Measurements from ENCODE around the gene TNRC6B. TPM values are rescaled to one million over a fixed set of nuclear protein-coding genes. Genes with fewer than 3 reads are reported as not detected.

TNRC6B gene
- total and polyA plus RNA-seq, 4 donors = 6.2 to 70.4 (median 26.5) TPM

GRCh38 chr22:40240686-40241085 lies 63.0 kb downstream of the TNRC6B start:
- Histone ChIP-seq H3K9ac (ENCODE audit: insufficient read depth in 1 of 2, low read length in 2 of 2) (no peak overlapping the region), H3K4me3 (no peak overlapping the region), H3K27me3 (ENCODE audit: control insufficient read depth in 3 of 3, insufficient read depth in 3 of 3, low read length in 2 of 3) (no peaks in the 10 kb centered on the region), H3K27ac (ENCODE audit: low read depth in 1 of 2, low read length in 1 of 2) (no peak overlapping the region), H3K9me3 (ENCODE audit: control insufficient read depth in 4 of 4, insufficient read depth in 3 of 4, low read length in 3 of 4) (no peaks in the 10 kb centered on the region), H3K36me3 (ENCODE audit: control insufficient read depth in 4 of 4, insufficient read depth in 4 of 4, low read length in 4 of 4) (peaks cover 0 to 4% (median 0%) of the 10 kb centered on the region in 4 donors), H3K4me1 (ENCODE audit: control insufficient read depth in 5 of 5, insufficient read depth in 5 of 5, low read length in 5 of 5) (peaks cover 0 to 23% (median 5%) of the 10 kb centered on the region in 5 donors)
- DNase-seq (no peak), ATAC-seq (ENCODE audit: insufficient read depth, low FRiP score) (no peak)
- TF ChIP-seq CTCF (IDR thresholded peaks at IDR 0.05; ENCODE audit: control extremely low read depth, extremely low read depth) = no peak

GRCh38 chr22:40241200-40241763 lies 63.6 kb downstream of the TNRC6B start:
- H3K4me3 ChIP-seq = no peak overlapping the region
- H3K4me1 ChIP-seq (ENCODE audit: control insufficient read depth in 5 of 5, insufficient read depth in 5 of 5, low read length in 5 of 5) = peaks cover 0 to 19% (median 5%) of the 10 kb centered on the region in 5 donors
- H3K9ac ChIP-seq (ENCODE audit: insufficient read depth in 1 of 2, low read length in 2 of 2) = no peak overlapping the region
- ATAC-seq (ENCODE audit: insufficient read depth, low FRiP score) (no peak), DNase-seq (no peak)
- no peaks in the 10 kb centered on the region for H3K27me3 ChIP-seq (ENCODE audit: control insufficient read depth in 3 of 3, insufficient read depth in 3 of 3, low read length in 2 of 3)
- WGBS, 2 donors = 84 to 88% methylated on average over 3 of the region's 3 CpGs
- TF ChIP-seq CTCF (IDR thresholded peaks at IDR 0.05; ENCODE audit: control extremely low read depth, extremely low read depth) = no peak
- H3K27ac ChIP-seq (ENCODE audit: low read depth in 1 of 2, low read length in 1 of 2) = no peak overlapping the region
- H3K9me3 ChIP-seq (ENCODE audit: control insufficient read depth in 4 of 4, insufficient read depth in 3 of 4, low read length in 3 of 4) = no peaks in the 10 kb centered on the region
- H3K36me3 ChIP-seq (ENCODE audit: control insufficient read depth in 4 of 4, insufficient read depth in 4 of 4, low read length in 4 of 4) = peaks cover 0 to 4% (median 0%) of the 10 kb centered on the region in 4 donors

GRCh38 chr22:40243891-40244290 lies 66.2 kb downstream of the TNRC6B start:
- no peak for TF ChIP-seq CTCF (IDR thresholded peaks at IDR 0.05; ENCODE audit: control extremely low read depth, extremely low read depth)
- WGBS, 2 donors = 48 to 69% methylated on average over 2 of the region's 2 CpGs
- peaks cover 0 to 9% (median 3%) of the 10 kb centered on the region in 5 donors for H3K4me1 ChIP-seq (ENCODE audit: control insufficient read depth in 5 of 5, insufficient read depth in 5 of 5, low read length in 5 of 5)

GRCh38 chr22:40244586-40244985 lies 66.9 kb downstream of the TNRC6B start:
- WGBS, 2 donors = 90 to 91% methylated on average over 3 of the region's 3 CpGs
- ATAC-seq (ENCODE audit: insufficient read depth, low FRiP score) (no peak), DNase-seq (peak in 1 of 3 donors; percentile 6)
- Histone ChIP-seq H3K9ac (ENCODE audit: insufficient read depth in 1 of 2, low read length in 2 of 2) (no peak overlapping the region), H3K27me3 (ENCODE audit: control insufficient read depth in 3 of 3, insufficient read depth in 3 of 3, low read length in 2 of 3) (no peaks in the 10 kb centered on the region), H3K9me3 (ENCODE audit: control insufficient read depth in 4 of 4, insufficient read depth in 3 of 4, low read length in 3 of 4) (no peaks in the 10 kb centered on the region), H3K36me3 (ENCODE audit: control insufficient read depth in 4 of 4, insufficient read depth in 4 of 4, low read length in 4 of 4) (peaks cover 2 to 5% (median 3%) of the 10 kb centered on the region in 4 donors), H3K27ac (ENCODE audit: low read depth in 1 of 2, low read length in 1 of 2) (no peak overlapping the region), H3K4me1 (ENCODE audit: control insufficient read depth in 5 of 5, insufficient read depth in 5 of 5, low read length in 5 of 5) (peaks cover 0 to 9% (median 3%) of the 10 kb centered on the region in 5 donors), H3K4me3 (no peak overlapping the region)
- TF ChIP-seq CTCF (IDR thresholded peaks at IDR 0.05; ENCODE audit: control extremely low read depth, extremely low read depth) = no peak

More at GRCh38 chr22:40243891-40244290, 66.2 kb downstream of the TNRC6B start:
- Histone ChIP-seq H3K36me3 (ENCODE audit: control insufficient read depth in 4 of 4, insufficient read depth in 4 of 4, low read length in 4 of 4) (peaks cover 2 to 5% (median 3%) of the 10 kb centered on the region in 4 donors), H3K4me3 (no peak overlapping the region), H3K9me3 (ENCODE audit: control insufficient read depth in 4 of 4, insufficient read depth in 3 of 4, low read length in 3 of 4) (no peaks in the 10 kb centered on the region), H3K9ac (ENCODE audit: insufficient read depth in 1 of 2, low read length in 2 of 2) (no peak overlapping the region), H3K27ac (ENCODE audit: low read depth in 1 of 2, low read length in 1 of 2) (no peak overlapping the region), H3K27me3 (ENCODE audit: control insufficient read depth in 3 of 3, insufficient read depth in 3 of 3, low read length in 2 of 3) (no peaks in the 10 kb centered on the region)
- no peak for DNase-seq
- no peak for ATAC-seq (ENCODE audit: insufficient read depth, low FRiP score)

Data from lung (tissue), 12 donors.